PC-3 (cell line): ENCODE measurements around the gene DOCK1. TPM values are rescaled to one million over a fixed set of nuclear protein-coding genes. Genes with fewer than 3 reads are reported as not detected.

Experiments used
- ATAC-seq: fragments of 200-7000 bp; cut with Tn5 transposase; 2 replicates; pipeline ENCODE4 v1.9.1; 2020; ENCODE audit warnings: mild to moderate bottlenecking, moderate library complexity
- BruUV-seq: library from RNA; stranded (reverse); fragments of 400-500 nt; replicated peaks from 2 replicates; lab custom pipeline; 2021; lab: Mats Ljungman, UMichigan
- CTCF ChIA-PET: fragments of 300-600 bp; sonication (Branson Sonifier 250); formaldehyde crosslinking; loops from one replicate; lab custom pipeline; 2022; ENCODE audit warnings: antibody characterized with exemption; lab: Charles Lee
- POLR2A ChIA-PET: fragments of 300-600 bp; sonication (Branson Sonifier 250); formaldehyde crosslinking; loops from one replicate; lab custom pipeline; 2022; ENCODE audit warnings: antibody characterized with exemption; ENCODE audit not compliant: unreplicated experiment; lab: Charles Lee
- DNase-seq: peaks from one replicate; pipeline ENCODE4 v3.0.0-alpha.2; 2015
- H2AFZ ChIP-seq: fragments of 300-600 bp; sonication (generic); 2 replicates; pipeline ENCODE4 v1.6.0; 2016; ENCODE audit warnings: antibody characterized with exemption, low read length
- H3F3A ChIP-seq: fragments of 300-600 bp; sonication (generic); one replicate; pipeline ENCODE4 v1.6.0; 2017; ENCODE audit warnings: antibody characterized with exemption, low read length, control low read depth, mild to moderate bottlenecking; ENCODE audit not compliant: unreplicated experiment
- H3K27ac ChIP-seq: fragments of 300-600 bp; sonication (generic); 2 replicates; pipeline ENCODE4 v1.5.1; 2016; ENCODE audit warnings: mild to moderate bottlenecking, low read length
- H3K27me3 ChIP-seq: fragments of 300-600 bp; sonication (generic); 2 replicates; pipeline ENCODE4 v1.6.1; 2016; ENCODE audit warnings: low read length, mixed read lengths
- H3K36me3 ChIP-seq: fragments of 300-600 bp; sonication (generic); 2 replicates; pipeline ENCODE4 v1.6.1; 2016; ENCODE audit warnings: low read depth, mixed run types, low read length, mixed read lengths
- H3K4me1 ChIP-seq: fragments of 300-600 bp; sonication (generic); 2 replicates; pipeline ENCODE4 v1.5.1; 2016; ENCODE audit warnings: low read length; ENCODE audit not compliant: insufficient read depth
- H3K4me2 ChIP-seq: fragments of 300-600 bp; sonication (generic); 2 replicates; pipeline ENCODE4 v1.6.0; 2016; ENCODE audit warnings: low read length
- H3K4me3 ChIP-seq: fragments of 300-600 bp; sonication (generic); 2 replicates; pipeline ENCODE4 v1.5.1; 2016; ENCODE audit warnings: mild to moderate bottlenecking, low read length, mixed read lengths
- H3K79me2 ChIP-seq: fragments of 300-600 bp; sonication (generic); 2 replicates; pipeline ENCODE4 v1.6.1; 2017; ENCODE audit warnings: low read length, mixed read lengths
- H3K9ac ChIP-seq: fragments of 300-600 bp; sonication (generic); 2 replicates; pipeline ENCODE4 v1.6.0; 2016; ENCODE audit warnings: mild to moderate bottlenecking, low read length
- H3K9me2 ChIP-seq: fragments of 300-600 bp; sonication (generic); replicated peaks from 2 replicates; pipeline ENCODE4 v1.6.1; 2016; ENCODE audit warnings: mixed run types, low read length, mixed read lengths
- H3K9me3 ChIP-seq: fragments of 300-600 bp; sonication (generic); 2 replicates; pipeline ENCODE4 v1.6.1; 2016; ENCODE audit warnings: low read length, mixed read lengths
- H4K20me1 ChIP-seq: fragments of 300-600 bp; sonication (generic); 2 replicates; pipeline ENCODE4 v1.6.1; 2016; ENCODE audit warnings: low read length, mixed read lengths
- EZH2 ChIP-seq: fragments of 300-600 bp; sonication (generic); IDR thresholded peaks from one replicate; pipeline ENCODE4 v1.6.1; 2017; ENCODE audit warnings: antibody characterized with exemption, mild to moderate bottlenecking, low read length; ENCODE audit not compliant: unreplicated experiment
- EZH2phosphoT487 ChIP-seq: fragments of 300-600 bp; sonication (generic); IDR thresholded peaks from 2 replicates; pipeline ENCODE4 v1.6.1; 2018; ENCODE audit warnings: mild to moderate bottlenecking, antibody characterized with exemption, low read length, borderline replicate concordance
- intact Hi-C: fragments of 100-400 bp; cut with micrococcal nuclease; formaldehyde crosslinking; loops from 2 replicates; pipeline ENCODE4 v1.9.0; 2023
- total RNA-seq: library from RNA; depleted of rRNA; stranded (reverse); fragments of >200 nt; gene quantifications from 2 replicates; pipeline ENCODE4 v1.2.3, GENCODE V29; 2014
- TF ChIP-seq, protein P1 (sequence below): fragments of 300-600 bp; sonication (generic); conservative IDR thresholded peaks from 2 replicates; pipeline ENCODE4 v1.5.1; 2017; ENCODE audit warnings: antibody characterized with exemption, low read depth, mild to moderate bottlenecking, low read length

Gene DOCK1
- total RNA-seq, 1 experiment from 2014 or later: 34.3 TPM

DNA sequence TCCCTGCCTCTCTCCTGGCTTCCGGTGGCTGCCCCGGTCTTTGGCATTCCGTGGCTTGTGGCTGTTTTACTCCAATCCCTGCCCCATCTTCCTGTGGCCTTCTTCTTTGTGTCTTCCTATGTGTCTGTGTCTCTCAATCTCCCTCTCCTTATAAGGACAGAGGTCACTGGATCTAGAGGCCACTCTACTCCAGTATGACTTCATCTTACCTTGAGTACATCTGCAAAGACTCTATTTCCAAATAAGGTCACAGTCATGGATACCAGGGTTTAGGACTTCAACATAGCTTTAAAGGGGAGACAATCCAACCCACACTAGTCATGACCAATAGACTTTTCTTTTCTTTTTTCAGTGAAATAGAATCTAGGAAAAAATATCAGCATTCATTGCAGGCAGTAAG is 444.5 kb downstream of the DOCK1 start:
- H3K4me3 ChIP-seq: no peak overlapping the region
- POLR2A ChIA-PET: no interaction called here
- no peaks in the 10 kb centered on the region for H3K27me3 ChIP-seq
- ATAC-seq: no peak
- intact Hi-C loops: no loop called here
- no peak for TF ChIP-seq EZH2phosphoT487
- TF ChIP-seq, protein P1, sequence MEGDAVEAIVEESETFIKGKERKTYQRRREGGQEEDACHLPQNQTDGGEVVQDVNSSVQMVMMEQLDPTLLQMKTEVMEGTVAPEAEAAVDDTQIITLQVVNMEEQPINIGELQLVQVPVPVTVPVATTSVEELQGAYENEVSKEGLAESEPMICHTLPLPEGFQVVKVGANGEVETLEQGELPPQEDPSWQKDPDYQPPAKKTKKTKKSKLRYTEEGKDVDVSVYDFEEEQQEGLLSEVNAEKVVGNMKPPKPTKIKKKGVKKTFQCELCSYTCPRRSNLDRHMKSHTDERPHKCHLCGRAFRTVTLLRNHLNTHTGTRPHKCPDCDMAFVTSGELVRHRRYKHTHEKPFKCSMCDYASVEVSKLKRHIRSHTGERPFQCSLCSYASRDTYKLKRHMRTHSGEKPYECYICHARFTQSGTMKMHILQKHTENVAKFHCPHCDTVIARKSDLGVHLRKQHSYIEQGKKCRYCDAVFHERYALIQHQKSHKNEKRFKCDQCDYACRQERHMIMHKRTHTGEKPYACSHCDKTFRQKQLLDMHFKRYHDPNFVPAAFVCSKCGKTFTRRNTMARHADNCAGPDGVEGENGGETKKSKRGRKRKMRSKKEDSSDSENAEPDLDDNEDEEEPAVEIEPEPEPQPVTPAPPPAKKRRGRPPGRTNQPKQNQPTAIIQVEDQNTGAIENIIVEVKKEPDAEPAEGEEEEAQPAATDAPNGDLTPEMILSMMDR: no peak
- TF ChIP-seq EZH2: no peak
- no peak overlapping the region for H2AFZ ChIP-seq
- H3F3A ChIP-seq: no peaks in the 10 kb centered on the region
- no peak overlapping the region for H3K9ac ChIP-seq
- CTCF ChIA-PET: no interaction called here
- no peaks in the 10 kb centered on the region for H3K36me3 ChIP-seq
- no peaks in the 10 kb centered on the region for H3K4me1 ChIP-seq
- no TSS peak for BruUV-seq
- H3K79me2 ChIP-seq: no peaks in the 10 kb centered on the region
- H3K9me2 ChIP-seq: no peaks in the 10 kb centered on the region
- H4K20me1 ChIP-seq: no peaks in the 10 kb centered on the region
- H3K4me2 ChIP-seq: no peak overlapping the region
- H3K27ac ChIP-seq: no peak overlapping the region
- no peak for DNase-seq
- no peaks in the 10 kb centered on the region for H3K9me3 ChIP-seq

DNA sequence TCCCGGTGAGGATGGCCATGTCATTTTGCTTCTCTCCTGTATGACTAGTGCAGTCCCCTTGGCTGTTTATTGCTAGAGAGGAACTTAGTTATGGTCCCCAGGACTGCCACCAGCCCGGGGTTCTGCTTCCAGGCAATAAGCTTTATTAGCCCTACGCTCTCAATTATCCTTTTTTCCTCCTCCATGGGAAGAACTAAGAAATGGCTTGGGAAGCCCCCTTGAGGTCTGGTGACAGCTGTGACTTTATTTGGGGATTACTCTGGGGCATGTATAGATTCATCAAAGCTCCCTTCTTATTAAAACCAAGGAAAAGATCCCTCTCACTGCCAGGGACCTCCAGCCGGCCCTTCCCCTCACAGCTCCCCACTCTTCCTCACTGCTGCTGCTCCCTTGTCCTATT is 446.3 kb downstream of the DOCK1 start:
- Histone ChIP-seq H3K9me3 (no peaks in the 10 kb centered on the region), H3K4me3 (no peak overlapping the region), H3K36me3 (no peaks in the 10 kb centered on the region), H3F3A (no peaks in the 10 kb centered on the region), H3K9ac (no peak overlapping the region), H3K4me1 (no peaks in the 10 kb centered on the region), H3K9me2 (no peaks in the 10 kb centered on the region), H4K20me1 (no peaks in the 10 kb centered on the region), H3K27ac (no peak overlapping the region), H2AFZ (no peak overlapping the region), H3K4me2 (no peak overlapping the region), H3K27me3 (no peaks in the 10 kb centered on the region), H3K79me2 (no peaks in the 10 kb centered on the region)
- intact Hi-C loops: no loop called here
- no TSS peak for BruUV-seq
- CTCF ChIA-PET: no interaction called here
- ATAC-seq (no peak), DNase-seq (no peak)
- TF ChIP-seq, protein P1: no peak
- TF ChIP-seq EZH2phosphoT487 (no peak), EZH2 (no peak)
- POLR2A ChIA-PET: no interaction called here

DNA sequence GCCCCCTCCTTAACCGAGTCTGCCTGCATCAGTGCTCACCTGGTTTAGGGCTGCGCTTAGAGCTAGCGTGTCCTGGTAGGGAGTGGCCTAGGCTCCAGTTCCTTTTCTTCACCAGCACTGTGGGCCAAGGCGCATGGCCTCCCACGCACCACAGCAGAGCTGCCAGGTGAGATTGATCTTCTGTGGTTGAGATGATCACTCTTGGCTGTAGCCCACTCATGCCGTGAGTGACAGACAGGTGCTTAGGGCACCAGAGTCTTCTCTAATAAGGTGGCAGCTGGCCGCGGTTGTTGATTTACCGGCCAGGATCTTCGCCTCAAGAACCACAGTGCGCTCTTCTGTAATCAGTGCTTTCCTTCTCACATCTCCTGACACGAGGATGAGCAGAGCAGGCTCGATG is 448.3 kb downstream of the DOCK1 start:
- DNase-seq (no peak), ATAC-seq (no peak)
- BruUV-seq: no TSS peak
- no peak overlapping the region for H3K27ac ChIP-seq
- H3K4me1 ChIP-seq: no peaks in the 10 kb centered on the region
- no peak overlapping the region for H3K4me2 ChIP-seq
- TF ChIP-seq, protein P1: no peak
- TF ChIP-seq EZH2phosphoT487 (no peak), EZH2 (no peak)
- no peaks in the 10 kb centered on the region for H3K9me3 ChIP-seq
- no peak overlapping the region for H3K9ac ChIP-seq
- no peaks in the 10 kb centered on the region for H3F3A ChIP-seq
- H3K9me2 ChIP-seq: no peaks in the 10 kb centered on the region
- ChIA-PET CTCF (interaction anchor here (0.7 kb wide), 1 partner anchor 79 kb away, joined by 3 read pairs; no protein-coding TSS in a partner anchor), POLR2A (no interaction called here)
- H4K20me1 ChIP-seq: no peaks in the 10 kb centered on the region
- intact Hi-C loops: no loop called here
- H3K36me3 ChIP-seq: no peaks in the 10 kb centered on the region
- H3K4me3 ChIP-seq: no peak overlapping the region
- H2AFZ ChIP-seq: no peak overlapping the region
- no peaks in the 10 kb centered on the region for H3K79me2 ChIP-seq
- no peaks in the 10 kb centered on the region for H3K27me3 ChIP-seq
